HepG2 (cell line): Measurements from ENCODE around the gene KLF9. TPM values are rescaled to one million over a fixed set of nuclear protein-coding genes. Genes with fewer than 3 reads are reported as not detected.

Experiments used
- HMGXB3 ChIP-seq: sonication (generic); formaldehyde crosslinking; IDR thresholded peaks from 2 replicates; pipeline ENCODE4 v1.4.0; 2020; ENCODE audit warnings: missing genetic modification reagents, borderline replicate concordance
- MTERF4 ChIP-seq: sonication (generic); formaldehyde crosslinking; IDR thresholded peaks from 2 replicates; pipeline ENCODE4 v1.8.0; 2023; ENCODE audit warnings: mild to moderate bottlenecking, missing genetic modification reagents
- SMAD3 ChIP-seq: sonication (generic); formaldehyde crosslinking; IDR thresholded peaks from 2 replicates; pipeline ENCODE4 v1.4.0; 2020; ENCODE audit warnings: missing genetic modification reagents
- SOX6 ChIP-seq, 2 experiments: fragments of 450-650 bp in 1 of 2; sonication (generic) in 1 of 2; formaldehyde crosslinking in 1 of 2; IDR thresholded peaks; 2 replicates each; pipeline versions ENCODE4 v1.4.0 to v1.6.1; 2017 to 2020; ENCODE audit warnings: antibody characterized with exemption in 1 of 2, mild to moderate bottlenecking in 1 of 2, missing genetic modification reagents in 1 of 2
- ZBTB1 ChIP-seq: sonication (generic); formaldehyde crosslinking; IDR thresholded peaks from 2 replicates; pipeline ENCODE4 v1.4.0; 2020; ENCODE audit warnings: missing genetic modification reagents, borderline replicate concordance
- ZNF800 ChIP-seq: sonication (generic); formaldehyde crosslinking; IDR thresholded peaks from 2 replicates; pipeline ENCODE4 v1.4.0; 2020; ENCODE audit warnings: missing genetic modification reagents
- polyA plus RNA-seq, 8 experiments: library from polyadenylated mRNA; depleted of rRNA in 3 of 8; stranded (reverse) in 7 of 8; unstranded in 1 of 8; fragments of >200 nt; fragmentation: Illumina TruSeq in 4 of 8; extraction: Trizol in 4 of 8; gene quantifications; 2 replicates each; pipeline versions ENCODE4 v1.2.1 to v1.2.3, GENCODE V29; 2011 to 2016; ENCODE audit warnings: low read depth in 4 of 8, missing spikeins in 1 of 8, mixed read lengths in 1 of 8; ENCODE audit not compliant: insufficient read depth in 1 of 8
- total RNA-seq, 5 experiments: library from RNA; depleted of rRNA; stranded (reverse); fragments of >200 nt; fragmentation: Illumina TruSeq; extraction: Trizol; gene quantifications; 2 replicates each; pipeline ENCODE4 v1.2.3, GENCODE V29; 2016; ENCODE audit warnings: low read depth in 1 of 5
- TF ChIP-seq, protein P1 (sequence below): sonication (generic); formaldehyde crosslinking; IDR thresholded peaks from 2 replicates; pipeline ENCODE4 v1.8.1; 2023; ENCODE audit warnings: mild to moderate bottlenecking, missing genetic modification reagents, borderline replicate concordance
- TF ChIP-seq, protein P2 (sequence below): sonication (generic); formaldehyde crosslinking; IDR thresholded peaks from one replicate; pipeline ENCODE4 v1.5.1; 2020; ENCODE audit warnings: mild to moderate bottlenecking, missing genetic modification reagents; ENCODE audit errors: not compliant biosample characterization
- TF ChIP-seq, protein P3 (sequence below): sonication (generic); formaldehyde crosslinking; IDR thresholded peaks from 2 replicates; pipeline ENCODE4 v1.5.1; 2020; ENCODE audit warnings: mild to moderate bottlenecking, missing genetic modification reagents, moderate library complexity

Gene KLF9
- total and polyA plus RNA-seq, 2 of the 13 experiments (the other 11 are each of a cell fraction or from before 2014, with no cell fraction given) = 5.7 to 7.2 TPM

DNA sequence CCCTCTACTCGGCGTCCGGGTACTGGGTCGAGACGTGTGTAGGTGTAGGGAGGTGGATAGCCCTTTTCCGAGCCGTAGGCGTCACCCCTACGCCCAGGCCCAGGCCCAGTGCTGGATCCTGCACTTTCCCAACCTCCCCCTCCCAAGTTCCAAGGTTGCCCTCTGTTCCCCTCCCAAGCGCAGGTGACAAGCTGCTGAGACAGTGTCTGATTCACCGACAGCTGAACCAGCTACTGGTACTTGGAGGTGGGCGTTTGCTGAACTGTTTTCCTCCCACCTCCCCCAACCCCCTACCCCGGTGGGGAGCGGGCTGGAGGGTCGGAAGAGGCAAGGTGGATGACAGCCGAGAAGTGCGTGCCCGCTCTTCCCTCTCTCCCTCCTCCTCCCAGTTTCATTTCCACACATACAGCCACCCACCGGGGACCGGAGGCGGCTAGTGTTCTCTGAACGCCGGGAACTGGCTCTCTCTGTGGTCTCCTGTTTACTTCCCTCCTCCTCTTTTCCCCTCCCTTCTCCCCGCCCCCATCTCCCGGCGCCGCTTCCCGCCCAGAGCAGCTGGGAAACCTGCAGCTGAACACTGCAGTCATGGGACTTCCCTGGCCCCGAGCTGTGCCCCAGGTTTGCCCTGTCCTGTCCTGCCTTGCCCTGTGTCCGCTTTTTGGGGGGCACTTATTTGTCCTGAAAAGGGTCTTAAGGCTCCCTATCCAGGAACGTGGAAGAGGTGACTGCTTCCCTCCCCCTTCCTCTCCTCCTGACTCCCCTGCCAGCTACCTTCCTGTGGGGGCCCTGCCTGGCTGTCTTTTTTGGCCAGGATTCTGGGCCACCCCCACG is 6.2 kb upstream of the KLF9 start (continued):
- TF ChIP-seq, protein P1, sequence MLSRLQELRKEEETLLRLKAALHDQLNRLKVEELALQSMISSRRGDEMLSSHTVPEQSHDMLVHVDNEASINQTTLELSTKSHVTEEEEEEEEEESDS (CRISPR knock-in tag) = no peak
- TF ChIP-seq MTERF4 (CRISPR knock-in tag) (no peak), ZBTB1 (CRISPR knock-in tag) (no peak), ZNF800 (CRISPR knock-in tag) (no peak), SOX6 (IDR thresholded peaks at IDR 0.05) (no peak), SOX6 (CRISPR knock-in tag; IDR thresholded peaks at IDR 0.05) (peak; percentile 77), HMGXB3 (CRISPR knock-in tag) (peak; percentile 55; the same call in 1 of the 2 replicates), SMAD3 (peak; percentile 64; the same call in 1 of the 2 replicates)
- TF ChIP-seq, protein P2, sequence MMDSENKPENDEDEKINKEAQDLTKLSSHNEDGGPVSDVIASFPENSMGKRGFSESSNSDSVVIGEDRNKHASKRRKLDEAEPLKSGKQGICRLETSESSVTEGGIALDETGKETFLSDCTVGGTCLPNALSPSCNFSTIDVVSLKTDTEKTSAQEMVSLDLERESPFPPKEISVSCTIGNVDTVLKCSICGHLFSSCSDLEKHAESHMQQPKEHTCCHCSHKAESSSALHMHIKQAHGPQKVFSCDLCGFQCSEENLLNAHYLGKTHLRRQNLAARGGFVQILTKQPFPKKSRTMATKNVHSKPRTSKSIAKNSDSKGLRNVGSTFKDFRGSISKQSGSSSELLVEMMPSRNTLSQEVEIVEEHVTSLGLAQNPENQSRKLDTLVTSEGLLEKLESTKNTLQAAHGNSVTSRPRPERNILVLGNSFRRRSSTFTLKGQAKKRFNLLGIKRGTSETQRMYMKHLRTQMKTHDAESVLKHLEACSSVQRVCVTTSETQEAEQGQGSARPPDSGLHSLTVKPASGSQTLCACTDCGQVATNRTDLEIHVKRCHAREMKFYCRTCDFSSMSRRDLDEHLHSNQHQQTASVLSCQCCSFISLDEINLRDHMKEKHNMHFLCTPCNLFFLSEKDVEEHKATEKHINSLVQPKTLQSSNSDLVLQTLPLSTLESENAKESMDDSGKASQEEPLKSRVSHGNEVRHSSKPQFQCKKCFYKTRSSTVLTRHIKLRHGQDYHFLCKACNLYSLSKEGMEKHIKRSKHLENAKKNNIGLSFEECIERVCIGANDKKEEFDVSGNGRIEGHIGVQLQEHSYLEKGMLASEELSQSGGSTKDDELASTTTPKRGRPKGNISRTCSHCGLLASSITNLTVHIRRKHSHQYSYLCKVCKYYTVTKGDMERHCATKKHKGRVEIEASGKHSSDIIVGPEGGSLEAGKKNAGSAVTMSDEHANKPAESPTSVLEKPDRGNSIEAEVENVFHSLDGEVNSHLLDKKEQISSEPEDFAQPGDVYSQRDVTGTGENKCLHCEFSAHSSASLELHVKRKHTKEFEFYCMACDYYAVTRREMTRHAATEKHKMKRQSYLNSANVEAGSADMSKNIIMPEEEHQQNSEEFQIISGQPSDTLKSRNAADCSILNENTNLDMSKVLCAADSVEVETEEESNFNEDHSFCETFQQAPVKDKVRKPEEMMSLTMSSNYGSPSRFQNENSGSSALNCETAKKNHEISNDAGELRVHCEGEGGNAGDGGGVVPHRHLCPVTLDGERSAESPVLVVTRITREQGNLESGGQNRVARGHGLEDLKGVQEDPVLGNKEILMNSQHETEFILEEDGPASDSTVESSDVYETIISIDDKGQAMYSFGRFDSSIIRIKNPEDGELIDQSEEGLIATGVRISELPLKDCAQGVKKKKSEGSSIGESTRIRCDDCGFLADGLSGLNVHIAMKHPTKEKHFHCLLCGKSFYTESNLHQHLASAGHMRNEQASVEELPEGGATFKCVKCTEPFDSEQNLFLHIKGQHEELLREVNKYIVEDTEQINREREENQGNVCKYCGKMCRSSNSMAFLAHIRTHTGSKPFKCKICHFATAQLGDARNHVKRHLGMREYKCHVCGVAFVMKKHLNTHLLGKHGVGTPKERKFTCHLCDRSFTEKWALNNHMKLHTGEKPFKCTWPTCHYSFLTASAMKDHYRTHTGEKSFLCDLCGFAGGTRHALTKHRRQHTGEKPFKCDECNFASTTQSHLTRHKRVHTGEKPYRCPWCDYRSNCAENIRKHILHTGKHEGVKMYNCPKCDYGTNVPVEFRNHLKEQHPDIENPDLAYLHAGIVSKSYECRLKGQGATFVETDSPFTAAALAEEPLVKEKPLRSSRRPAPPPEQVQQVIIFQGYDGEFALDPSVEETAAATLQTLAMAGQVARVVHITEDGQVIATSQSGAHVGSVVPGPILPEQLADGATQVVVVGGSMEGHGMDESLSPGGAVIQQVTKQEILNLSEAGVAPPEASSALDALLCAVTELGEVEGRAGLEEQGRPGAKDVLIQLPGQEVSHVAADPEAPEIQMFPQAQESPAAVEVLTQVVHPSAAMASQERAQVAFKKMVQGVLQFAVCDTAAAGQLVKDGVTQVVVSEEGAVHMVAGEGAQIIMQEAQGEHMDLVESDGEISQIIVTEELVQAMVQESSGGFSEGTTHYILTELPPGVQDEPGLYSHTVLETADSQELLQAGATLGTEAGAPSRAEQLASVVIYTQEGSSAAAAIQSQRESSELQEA (CRISPR knock-in tag) = no peak
- TF ChIP-seq, protein P3, sequence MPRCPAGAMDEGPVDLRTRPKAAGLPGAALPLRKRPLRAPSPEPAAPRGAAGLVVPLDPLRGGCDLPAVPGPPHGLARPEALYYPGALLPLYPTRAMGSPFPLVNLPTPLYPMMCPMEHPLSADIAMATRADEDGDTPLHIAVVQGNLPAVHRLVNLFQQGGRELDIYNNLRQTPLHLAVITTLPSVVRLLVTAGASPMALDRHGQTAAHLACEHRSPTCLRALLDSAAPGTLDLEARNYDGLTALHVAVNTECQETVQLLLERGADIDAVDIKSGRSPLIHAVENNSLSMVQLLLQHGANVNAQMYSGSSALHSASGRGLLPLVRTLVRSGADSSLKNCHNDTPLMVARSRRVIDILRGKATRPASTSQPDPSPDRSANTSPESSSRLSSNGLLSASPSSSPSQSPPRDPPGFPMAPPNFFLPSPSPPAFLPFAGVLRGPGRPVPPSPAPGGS (CRISPR knock-in tag) = 0 out of 2 replicates have a peak, but pooled peaks have one; percentile 6
